ENCODE results near the gene CNKSR1.
A peak's percentile ranks its signal among the peaks of the same experiment; 100 is the strongest.

- TF ChIP-seq CTCF (conservative IDR thresholded peaks at IDR 0.05; ENCODE audit: low read length) (peak; percentile 52), EZH2phosphoT487 (IDR thresholded peaks at IDR 0.05; ENCODE audit: borderline replicate concordance, low read depth, low read length) (no peak)
Measured at GRCh38 chr1:26189751-26190275, 12.5 kb downstream of the CNKSR1 start.

Data from OCI-LY7 (cell line).